NB4 (cell line): ENCODE results near the gene SGCD.

Experiments
- DNase-seq: peaks from one replicate; pipeline ENCODE4 v3.0.0; 2010; ENCODE audit warnings: low read depth
- H3K4me3 ChIP-seq: one replicate; pipeline ENCODE4 v1.5.1; 2011; ENCODE audit warnings: mild to moderate bottlenecking, low read depth, low read length, moderate library complexity
- MYC ChIP-seq: IDR thresholded peaks from 2 replicates; pipeline ENCODE4 v1.6.1; 2011; ENCODE audit warnings: low read depth, low read length
- POLR2A ChIP-seq: IDR thresholded peaks from 2 replicates; pipeline ENCODE4 v1.6.1; 2011; ENCODE audit warnings: mild to moderate bottlenecking; ENCODE audit not compliant: insufficient read length; ENCODE audit errors: extremely low read depth
- TF ChIP-seq, protein P1 (sequence below): IDR thresholded peaks from 2 replicates; pipeline ENCODE4 v1.6.1; 2011; ENCODE audit warnings: low read depth, low read length
- TF ChIP-seq, protein P2 (sequence below): IDR thresholded peaks from one replicate; pipeline ENCODE4 v1.5.1; 2012; ENCODE audit warnings: low read depth, low read length

The SGCD gene

DNA sequence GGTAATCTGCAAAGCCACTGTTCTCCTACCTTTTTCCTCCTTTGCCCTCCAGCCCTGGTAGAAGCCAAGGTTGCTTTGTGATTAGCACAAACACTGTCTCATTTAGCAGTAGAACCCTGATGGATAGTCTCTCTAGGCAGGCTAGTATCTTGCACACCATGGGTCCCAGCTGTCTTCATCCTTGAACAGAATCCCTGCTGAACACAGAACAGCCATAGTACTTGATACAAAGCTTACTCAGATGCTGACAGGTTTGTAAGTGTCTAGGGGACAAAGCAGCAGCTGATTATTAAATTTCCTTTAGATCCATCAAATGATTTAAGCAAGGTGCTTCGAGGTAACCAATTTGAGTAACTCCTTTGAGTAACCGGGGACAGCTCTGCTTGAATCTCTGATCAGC, 359.4 kb downstream of the SGCD start:
- TF ChIP-seq, protein P1, sequence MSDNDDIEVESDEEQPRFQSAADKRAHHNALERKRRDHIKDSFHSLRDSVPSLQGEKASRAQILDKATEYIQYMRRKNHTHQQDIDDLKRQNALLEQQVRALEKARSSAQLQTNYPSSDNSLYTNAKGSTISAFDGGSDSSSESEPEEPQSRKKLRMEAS, result no peak
- TF ChIP-seq MYC (no peak), POLR2A (no peak)
- TF ChIP-seq, protein P2, sequence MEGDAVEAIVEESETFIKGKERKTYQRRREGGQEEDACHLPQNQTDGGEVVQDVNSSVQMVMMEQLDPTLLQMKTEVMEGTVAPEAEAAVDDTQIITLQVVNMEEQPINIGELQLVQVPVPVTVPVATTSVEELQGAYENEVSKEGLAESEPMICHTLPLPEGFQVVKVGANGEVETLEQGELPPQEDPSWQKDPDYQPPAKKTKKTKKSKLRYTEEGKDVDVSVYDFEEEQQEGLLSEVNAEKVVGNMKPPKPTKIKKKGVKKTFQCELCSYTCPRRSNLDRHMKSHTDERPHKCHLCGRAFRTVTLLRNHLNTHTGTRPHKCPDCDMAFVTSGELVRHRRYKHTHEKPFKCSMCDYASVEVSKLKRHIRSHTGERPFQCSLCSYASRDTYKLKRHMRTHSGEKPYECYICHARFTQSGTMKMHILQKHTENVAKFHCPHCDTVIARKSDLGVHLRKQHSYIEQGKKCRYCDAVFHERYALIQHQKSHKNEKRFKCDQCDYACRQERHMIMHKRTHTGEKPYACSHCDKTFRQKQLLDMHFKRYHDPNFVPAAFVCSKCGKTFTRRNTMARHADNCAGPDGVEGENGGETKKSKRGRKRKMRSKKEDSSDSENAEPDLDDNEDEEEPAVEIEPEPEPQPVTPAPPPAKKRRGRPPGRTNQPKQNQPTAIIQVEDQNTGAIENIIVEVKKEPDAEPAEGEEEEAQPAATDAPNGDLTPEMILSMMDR, result no peak
- DNase-seq, result no peak
- H3K4me3 ChIP-seq, result no peak overlapping the region

DNA sequence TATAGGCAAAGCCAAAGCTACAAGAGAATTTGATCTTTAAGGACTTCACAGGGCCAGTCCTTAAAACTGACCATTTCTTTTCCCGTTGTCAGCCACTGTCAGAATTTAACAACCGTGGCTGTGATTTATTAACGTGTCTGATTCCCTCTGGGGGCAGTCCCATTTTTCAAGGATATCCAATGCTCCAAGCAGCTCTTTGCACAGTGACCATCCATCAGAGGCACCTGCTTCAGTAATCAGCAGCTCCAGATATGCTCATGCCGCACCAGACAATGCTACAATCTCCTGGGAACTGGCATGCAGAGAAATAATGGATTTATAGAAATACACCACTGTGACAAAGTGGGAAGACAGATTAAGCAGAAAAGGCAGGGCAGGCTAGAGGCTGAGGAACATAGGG, 359.8 kb downstream of the SGCD start:
- H3K4me3 ChIP-seq, result no peak overlapping the region
- TF ChIP-seq POLR2A (no peak), MYC (no peak)
- TF ChIP-seq, protein P2, result no peak
- no peak for DNase-seq

DNA sequence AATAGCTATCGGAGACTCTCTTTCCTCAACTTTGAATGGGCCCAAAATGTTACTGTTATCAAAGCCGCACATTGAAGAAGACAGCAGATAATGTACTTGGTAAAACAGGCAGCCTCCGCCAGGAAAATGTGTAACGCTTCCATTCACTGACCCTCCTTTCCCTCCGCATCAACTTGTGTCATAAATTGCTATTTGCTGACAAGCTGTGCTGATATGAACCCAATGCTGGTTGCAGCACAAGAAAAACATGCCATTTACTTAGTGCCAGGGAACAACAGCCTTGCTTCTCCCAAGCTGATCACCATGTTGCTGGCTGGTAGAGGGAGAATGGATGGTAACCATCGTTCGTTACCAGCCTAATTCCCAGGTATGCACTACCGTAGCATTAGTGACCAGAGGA, 360.6 kb downstream of the SGCD start:
- no peak for DNase-seq

DNA sequence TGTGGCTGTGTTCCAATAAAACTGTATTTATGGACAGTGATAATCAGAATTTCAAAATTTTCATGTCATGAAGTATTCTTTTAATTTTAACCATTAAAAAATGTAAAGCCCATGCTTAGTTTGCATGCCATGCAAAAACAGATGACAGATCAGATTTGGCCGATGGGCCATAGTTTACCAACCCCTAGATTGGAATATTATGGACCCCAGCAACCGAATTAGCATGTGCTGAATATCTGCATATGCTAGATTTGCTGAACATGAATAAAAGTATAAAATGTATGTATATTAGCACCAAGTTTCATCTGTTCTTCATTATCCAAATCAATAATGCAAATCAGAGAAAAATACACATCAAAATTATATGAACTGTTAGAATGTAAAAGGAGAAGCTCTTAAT, 364.6 kb downstream of the SGCD start:
- TF ChIP-seq MYC (no peak), POLR2A (no peak)
- TF ChIP-seq, protein P1, result no peak
- TF ChIP-seq, protein P2, result no peak
- no peak overlapping the region for H3K4me3 ChIP-seq
- DNase-seq, result no peak

More for the DNA sequence above, 360.6 kb downstream of the SGCD start:
- TF ChIP-seq, protein P1, result no peak
- TF ChIP-seq, protein P2, result no peak
- TF ChIP-seq MYC, result no peak
- TF ChIP-seq POLR2A, result no peak
- H3K4me3 ChIP-seq, result no peak overlapping the region

DNA sequence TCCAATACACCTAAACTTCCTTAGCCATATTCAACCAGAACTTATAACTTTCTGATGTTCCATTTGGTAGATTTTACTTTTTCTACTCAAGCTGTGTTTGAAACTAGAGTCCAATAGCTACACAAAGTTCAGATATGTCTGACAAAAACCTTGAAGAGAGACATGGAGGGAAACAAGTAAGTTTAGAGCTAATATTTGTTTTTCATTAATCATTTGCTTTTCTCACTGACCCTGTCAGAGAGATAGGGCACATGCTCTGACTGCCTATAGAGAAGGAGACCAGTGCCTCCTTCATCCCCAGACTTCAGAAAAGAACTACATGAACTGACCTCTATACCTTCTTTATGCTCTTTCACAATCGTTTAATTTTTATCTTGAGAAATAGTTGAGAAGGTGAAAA, 366.1 kb downstream of the SGCD start:
- TF ChIP-seq MYC (no peak), POLR2A (no peak)
- TF ChIP-seq, protein P2, result no peak
- TF ChIP-seq, protein P1, result no peak
- no peak for DNase-seq
- no peak overlapping the region for H3K4me3 ChIP-seq

DNA sequence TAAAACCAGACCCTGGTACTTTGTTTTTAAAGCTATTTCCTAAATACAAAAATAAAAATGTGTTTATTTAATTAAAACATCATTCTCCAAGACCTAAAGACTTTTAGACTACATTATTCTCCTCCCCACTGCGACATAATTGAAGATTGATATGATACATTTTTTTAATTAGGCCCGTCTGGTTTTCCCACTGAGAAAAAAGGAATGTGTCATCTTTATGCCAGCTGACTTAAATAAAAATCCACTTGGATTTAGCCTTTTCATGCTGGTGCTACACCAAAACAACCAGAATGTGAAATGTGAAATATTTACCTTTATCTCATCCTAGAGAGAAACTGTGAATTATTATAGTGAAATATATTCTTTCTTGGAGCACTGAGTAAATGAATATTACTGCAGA, 367.6 kb downstream of the SGCD start:
- TF ChIP-seq, protein P2, result no peak
- no peak for TF ChIP-seq POLR2A
- TF ChIP-seq MYC, result no peak
- TF ChIP-seq, protein P1, result no peak
- DNase-seq, result no peak
- H3K4me3 ChIP-seq, result no peak overlapping the region
